Fibroblast of lung (primary cell): ENCODE results near the gene HOXA7.

Experiments used
- EZH2 ChIP-seq: IDR thresholded peaks from 2 replicates; pipeline ENCODE4 v1.5.1; 2012; ENCODE audit warnings: low read length, control low read depth, mild to moderate bottlenecking; ENCODE audit errors: missing control alignments
- TF ChIP-seq, protein P1 (sequence below), 2 donors: IDR thresholded peaks in 1 of 2; conservative IDR thresholded peaks in 1 of 2; 1 replicate in 1 of 2; 2 replicates in 1 of 2; pipeline ENCODE4 v1.5.1; 2011 to 2012; ENCODE audit warnings: low read length in 2 of 2, control low read depth in 1 of 2, inconsistent platforms in 1 of 2, low read depth in 1 of 2, mild to moderate bottlenecking in 1 of 2

DNA sequence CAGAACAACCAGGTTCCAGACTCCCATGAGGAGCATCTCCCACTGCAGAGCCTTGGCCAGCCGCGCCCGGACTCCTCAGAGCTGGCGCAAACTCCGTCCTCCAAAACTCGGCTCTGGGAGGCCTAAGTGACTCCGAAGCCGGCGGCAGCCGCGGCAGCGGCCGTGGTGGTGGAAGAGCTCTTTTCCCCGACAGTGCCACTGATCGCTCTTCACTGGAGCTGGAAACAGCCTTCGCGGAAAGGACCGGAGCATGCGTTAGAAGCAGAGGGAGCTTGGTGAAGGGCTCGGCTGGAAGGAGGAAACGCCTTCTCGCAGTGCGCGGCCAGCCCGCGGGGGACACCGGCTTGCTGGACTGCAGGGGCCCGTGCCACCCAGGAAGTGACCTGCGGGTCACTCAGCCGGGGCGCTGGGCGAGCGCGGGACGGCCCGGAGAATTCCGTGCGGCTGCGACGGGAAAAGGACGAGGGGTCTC, 48.4 kb upstream of the HOXA7 start:
- TF ChIP-seq, protein P1, sequence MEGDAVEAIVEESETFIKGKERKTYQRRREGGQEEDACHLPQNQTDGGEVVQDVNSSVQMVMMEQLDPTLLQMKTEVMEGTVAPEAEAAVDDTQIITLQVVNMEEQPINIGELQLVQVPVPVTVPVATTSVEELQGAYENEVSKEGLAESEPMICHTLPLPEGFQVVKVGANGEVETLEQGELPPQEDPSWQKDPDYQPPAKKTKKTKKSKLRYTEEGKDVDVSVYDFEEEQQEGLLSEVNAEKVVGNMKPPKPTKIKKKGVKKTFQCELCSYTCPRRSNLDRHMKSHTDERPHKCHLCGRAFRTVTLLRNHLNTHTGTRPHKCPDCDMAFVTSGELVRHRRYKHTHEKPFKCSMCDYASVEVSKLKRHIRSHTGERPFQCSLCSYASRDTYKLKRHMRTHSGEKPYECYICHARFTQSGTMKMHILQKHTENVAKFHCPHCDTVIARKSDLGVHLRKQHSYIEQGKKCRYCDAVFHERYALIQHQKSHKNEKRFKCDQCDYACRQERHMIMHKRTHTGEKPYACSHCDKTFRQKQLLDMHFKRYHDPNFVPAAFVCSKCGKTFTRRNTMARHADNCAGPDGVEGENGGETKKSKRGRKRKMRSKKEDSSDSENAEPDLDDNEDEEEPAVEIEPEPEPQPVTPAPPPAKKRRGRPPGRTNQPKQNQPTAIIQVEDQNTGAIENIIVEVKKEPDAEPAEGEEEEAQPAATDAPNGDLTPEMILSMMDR (conservative IDR thresholded peaks at IDR 0.05 in 1 of 2, IDR thresholded peaks at IDR 0.05 in 1 of 2; ENCODE audit: low read depth in 1 of 2, low read length in 2 of 2), result no peak
- peak; percentile 90 for TF ChIP-seq EZH2
